H1 (cell line): ENCODE measurements around the gene FIP1L1. TPM values are rescaled to one million over a fixed set of nuclear protein-coding genes. Genes with fewer than 3 reads are reported as not detected.

Experiments
- CTCF ChIA-PET: fragments of 300-600 bp; sonication (Branson Sonifier 250); formaldehyde crosslinking; loops from one replicate; lab custom pipeline; 2021; ENCODE audit not compliant: partially characterized antibody; lab: Charles Lee
- POLR2A ChIA-PET: fragments of 300-600 bp; sonication (Branson Sonifier 250); formaldehyde crosslinking; loops from one replicate; lab custom pipeline; 2021; ENCODE audit warnings: inconsistent platforms; ENCODE audit not compliant: partially characterized antibody; lab: Charles Lee
- DNase-seq, 2 experiments: peaks; one replicate each; pipeline versions ENCODE4 v3.0.0 to v3.0.0-alpha.2; 2010 to 2022; ENCODE audit warnings: low spot score in 2 of 2, low read depth in 1 of 2, mixed read lengths in 1 of 2
- FAIRE-seq: peaks from 2 replicates; lab custom pipeline; 2011; peaks lifted over from hg19 to GRCh38; lab: Jason Lieb, UNC
- H2AFZ ChIP-seq: 2 replicates; pipeline ENCODE4 v1.8.1; 2012; ENCODE audit warnings: low read length, inconsistent platforms
- H2AK5ac ChIP-seq: 2 replicates; pipeline ENCODE4 v1.6.1; 2013; ENCODE audit warnings: low read depth, low read length
- H2BK120ac ChIP-seq: replicated peaks from 2 replicates; pipeline ENCODE3; 2013; ENCODE audit warnings: low read depth, low read length, inconsistent platforms
- H2BK12ac ChIP-seq: 2 replicates; pipeline ENCODE4 v1.6.1; 2013; ENCODE audit warnings: low read depth, low read length
- H2BK15ac ChIP-seq: 2 replicates; pipeline ENCODE4 v1.6.1; 2013; ENCODE audit warnings: low read length
- H2BK20ac ChIP-seq: 2 replicates; pipeline ENCODE4 v1.6.1; 2013; ENCODE audit warnings: low read length
- H2BK5ac ChIP-seq: 2 replicates; pipeline ENCODE4 v1.6.1; 2013; ENCODE audit warnings: low read depth, low read length
- H3K14ac ChIP-seq: 2 replicates; pipeline ENCODE4 v1.6.1; 2013; ENCODE audit warnings: inconsistent platforms; ENCODE audit not compliant: insufficient read length
- H3K18ac ChIP-seq: 2 replicates; pipeline ENCODE4 v1.6.1; 2013; ENCODE audit warnings: low read length; ENCODE audit errors: extremely low read depth
- H3K23ac ChIP-seq: 2 replicates; pipeline ENCODE4 v1.6.1; 2013; ENCODE audit warnings: inconsistent platforms; ENCODE audit not compliant: insufficient read length
- H3K23me2 ChIP-seq: 2 replicates; pipeline ENCODE4 v1.6.1; 2013; ENCODE audit warnings: low read depth, low read length
- H3K27ac ChIP-seq: 2 replicates; pipeline ENCODE4 v1.6.1; 2011; ENCODE audit warnings: low read depth, low read length, inconsistent platforms
- H3K27me3 ChIP-seq, 4 experiments: replicated peaks in 1 of 4; 1 replicate in 1 of 4; 2 replicates in 3 of 4; pipeline versions ENCODE4 v1.6.1 to v1.8.1; 2011 to 2013; ENCODE audit warnings: low read length in 3 of 4, mild to moderate bottlenecking in 3 of 4, inconsistent platforms in 2 of 4, mixed read lengths in 2 of 4, moderate library complexity in 1 of 4; ENCODE audit not compliant: control insufficient read depth in 3 of 4, insufficient read depth in 3 of 4; ENCODE audit errors: extremely low read depth in 1 of 4
- H3K36me3 ChIP-seq, 4 experiments: 2 replicates each; pipeline versions ENCODE4 v1.6.1 to v1.8.1; 2011 to 2013; ENCODE audit warnings: mild to moderate bottlenecking in 4 of 4, low read length in 3 of 4, moderate library complexity in 2 of 4, control low read depth in 1 of 4, inconsistent platforms in 1 of 4; ENCODE audit not compliant: insufficient read depth in 4 of 4, control insufficient read depth in 2 of 4
- H3K4ac ChIP-seq: replicated peaks from 2 replicates; pipeline ENCODE3; 2013; ENCODE audit warnings: low read length, low read depth, mixed read lengths, inconsistent platforms; ENCODE audit not compliant: insufficient read length
- H3K4me1 ChIP-seq, 4 experiments: replicated peaks in 1 of 4; 1 replicate in 1 of 4; 2 replicates in 3 of 4; pipeline versions ENCODE4 v1.6.1 to v1.8.1; 2011 to 2013; ENCODE audit warnings: low read length in 3 of 4, inconsistent platforms in 2 of 4, mixed read lengths in 1 of 4; ENCODE audit not compliant: insufficient read depth in 4 of 4, control insufficient read depth in 3 of 4
- H3K4me2 ChIP-seq, 2 experiments: 2 replicates each; pipeline versions ENCODE4 v1.6.1 to v1.8.1; 2011 to 2013; ENCODE audit warnings: low read depth in 2 of 2, low read length in 2 of 2, control low read depth in 1 of 2, inconsistent platforms in 1 of 2, mild to moderate bottlenecking in 1 of 2; ENCODE audit not compliant: insufficient read depth in 1 of 2
- H3K4me3 ChIP-seq, 4 experiments: fragments of 200-600, 300-600 bp in 1 of 4; sonication (generic), shearing (Covaris generic), sonication (Bioruptor Twin) in 1 of 4; 2 replicates each; pipeline versions ENCODE4 v1.5.1 to v1.8.1; 2011 to 2016; ENCODE audit warnings: low read length in 4 of 4, low read depth in 3 of 4, control low read depth in 2 of 4, inconsistent platforms in 2 of 4, mild to moderate bottlenecking in 2 of 4, mixed read lengths in 1 of 4, moderate library complexity in 1 of 4; ENCODE audit not compliant: insufficient read depth in 2 of 4; ENCODE audit errors: extremely low read depth in 1 of 4
- H3K56ac ChIP-seq: replicated peaks from 2 replicates; pipeline ENCODE3; 2013; ENCODE audit warnings: low read depth, mild to moderate bottlenecking, mixed read lengths, low read length, inconsistent platforms; ENCODE audit not compliant: insufficient read length
- H3K79me1 ChIP-seq: 2 replicates; pipeline ENCODE4 v1.6.1; 2013; ENCODE audit warnings: low read depth, low read length, control low read depth
- H3K79me2 ChIP-seq, 2 experiments: 2 replicates each; pipeline versions ENCODE4 v1.6.1 to v1.8.1; 2012 to 2013; ENCODE audit warnings: low read length in 2 of 2, mild to moderate bottlenecking in 2 of 2, inconsistent platforms in 1 of 2; ENCODE audit not compliant: insufficient read depth in 2 of 2, control insufficient read depth in 1 of 2
- H3K9ac ChIP-seq, 4 experiments: replicated peaks in 1 of 4; 1 replicate in 1 of 4; 2 replicates in 3 of 4; pipeline versions ENCODE4 v1.6.1 to v1.8.1; 2011 to 2013; ENCODE audit warnings: low read depth in 3 of 4, low read length in 3 of 4, control low read depth in 2 of 4, mild to moderate bottlenecking in 2 of 4, moderate library complexity in 2 of 4, inconsistent platforms in 1 of 4; ENCODE audit errors: extremely low read depth in 1 of 4
- H3K9me3 ChIP-seq, 2 experiments: 2 replicates each; pipeline versions ENCODE4 v1.6.1 to v1.8.1; 2012 to 2013; ENCODE audit warnings: mild to moderate bottlenecking in 2 of 2, moderate library complexity in 2 of 2, control low read depth in 1 of 2, inconsistent platforms in 1 of 2, low read depth in 1 of 2, low read length in 1 of 2, mixed read lengths in 1 of 2; ENCODE audit not compliant: insufficient read depth in 2 of 2
- H4K20me1 ChIP-seq, 2 experiments: replicated peaks in 1 of 2; 2 replicates each; pipeline versions ENCODE3 to v1.8.1; 2011 to 2013; ENCODE audit warnings: inconsistent platforms in 2 of 2, low read length in 2 of 2, mild to moderate bottlenecking in 1 of 2; ENCODE audit not compliant: insufficient read depth in 2 of 2, control insufficient read depth in 1 of 2
- H4K5ac ChIP-seq: 2 replicates; pipeline ENCODE4 v1.6.1; 2013; ENCODE audit warnings: low read length, low read depth, mixed read lengths, inconsistent platforms; ENCODE audit not compliant: insufficient read length
- H4K8ac ChIP-seq: 2 replicates; pipeline ENCODE4 v1.8.0; 2013; ENCODE audit warnings: mild to moderate bottlenecking, moderate library complexity, low read length, inconsistent platforms; ENCODE audit not compliant: insufficient read depth; ENCODE audit errors: extremely low read depth
- H4K91ac ChIP-seq: replicated peaks from 2 replicates; pipeline ENCODE3; 2013; ENCODE audit warnings: low read length, mixed read lengths, inconsistent platforms; ENCODE audit not compliant: insufficient read length
- RXRA ChIP-seq: IDR thresholded peaks from 2 replicates; pipeline ENCODE4 v1.6.1; 2011; ENCODE audit warnings: low read depth, mild to moderate bottlenecking, low read length, moderate library complexity; ENCODE audit not compliant: insufficient read depth
- SUZ12 ChIP-seq: fragments of 200-600 bp; sonication (generic); IDR thresholded peaks from 2 replicates; pipeline ENCODE4 v1.6.1; 2012; ENCODE audit warnings: mild to moderate bottlenecking, inconsistent platforms, low read length, moderate library complexity, mixed read lengths
- WGBS, 2 experiments: shearing (Covaris generic) in 1 of 2; methylation state at CpG; one replicate each; pipeline versions ENCODE4 v1.1.6 to v1.1.7; 2013 to 2015; ENCODE audit warnings: low lambda C conversion rate in 2 of 2, mixed read lengths in 2 of 2, inconsistent platforms in 1 of 2, low coverage in 1 of 2, missing lambda C conversion rate in 1 of 2; ENCODE audit not compliant: insufficient replicate concordance in 2 of 2, insufficient coverage in 1 of 2, insufficient read length in 1 of 2; ENCODE audit errors: extremely low coverage in 1 of 2, missing lambda C conversion rate in 1 of 2; 5-methylcytosine and 5-hydroxymethylcytosine counted together
- polyA plus RNA-seq, 7 experiments: library from polyadenylated mRNA; depleted of rRNA in 3 of 7; stranded (reverse) in 5 of 7; unstranded in 2 of 7; fragments of >200 nt in 5 of 7; fragments of 200-250 nt in 2 of 7; gene quantifications; 1 replicate in 5 of 7; 2 replicates in 1 of 7; 4 replicates in 1 of 7; pipeline versions ENCODE4 v1.2.1 to v1.2.3, GENCODE V29; 2011 to 2013; ENCODE audit warnings: missing spikeins in 2 of 7, mixed read lengths in 2 of 7
- total RNA-seq: library from RNA; stranded (reverse); fragmentation: NEBNext Ultra II Directional; extraction: Animal tissue kit (Norgen Biotek cat#: 25700); gene quantifications from 2 replicates; pipeline ENCODE4 v1.2.1, GENCODE V29; 2021

Gene FIP1L1
- total and polyA plus RNA-seq, 2 of the 8 experiments (the other 6 are each of a cell fraction or from before 2014, with no cell fraction given) = 19.5 to 53.7 TPM

DNA sequence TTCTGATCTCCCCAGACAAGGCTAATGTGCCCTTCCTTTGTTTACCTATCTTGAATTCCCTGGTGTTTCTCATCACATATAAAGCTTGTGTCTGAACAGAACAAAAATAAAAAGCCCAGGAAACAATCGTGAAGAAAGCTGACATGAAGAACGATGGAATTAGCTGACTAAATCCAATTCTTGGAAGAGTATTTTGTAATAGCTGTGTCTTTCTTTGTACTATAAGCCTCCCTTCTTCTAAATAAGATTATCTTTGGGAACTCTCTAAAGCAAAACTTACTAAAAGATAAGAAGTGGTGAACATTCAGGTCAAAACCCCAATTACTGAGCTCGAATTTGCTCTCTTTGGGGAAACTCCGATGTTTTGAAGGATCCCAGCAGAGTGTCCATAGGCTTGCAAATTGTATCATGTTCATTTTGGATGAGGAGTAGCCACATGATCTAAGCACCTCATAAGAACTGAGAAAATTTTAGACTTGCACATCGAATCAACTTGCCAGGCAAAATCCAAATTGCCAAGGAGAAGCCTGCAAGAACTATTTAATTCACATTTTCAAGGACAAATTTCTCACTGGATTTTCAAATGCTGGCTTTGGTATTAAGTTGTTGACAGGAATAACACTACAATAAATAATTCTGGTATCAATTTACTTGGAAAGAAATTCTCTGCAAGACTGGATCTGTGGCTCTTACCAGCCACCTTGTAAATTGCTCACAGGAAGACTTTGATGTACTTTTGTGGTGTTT, 107.6 kb downstream of the FIP1L1 start:
- FAIRE-seq = no peak
- no peak overlapping the region for H3K4ac ChIP-seq
- 91% methylated on average over 5 of the region's 5 CpGs; no CpG with 5 or more reads in 1 of the 2 experiments for WGBS, 2 experiments

More for the DNA sequence above, 107.6 kb downstream of the FIP1L1 start:
- Histone ChIP-seq H3K4me2 (no peak overlapping the region), H4K8ac (no peak overlapping the region), H3K4me3 (no peak overlapping the region), H4K20me1 (no peaks in the 10 kb centered on the region), H3K79me1 (no peaks in the 10 kb centered on the region), H3K56ac (no peak overlapping the region), H2AK5ac (no peak overlapping the region), H2BK120ac (no peak overlapping the region), H3K23ac (no peak overlapping the region), H2BK12ac (no peak overlapping the region), H2BK15ac (no peak overlapping the region), H3K9ac (no peak overlapping the region), H3K27ac (no peak overlapping the region), H4K91ac (no peak overlapping the region), H4K5ac (no peak overlapping the region), H2BK5ac (no peak overlapping the region), H2AFZ (no peak overlapping the region), H3K79me2 (no peaks in the 10 kb centered on the region), H3K4me1 (peaks cover 0 to 2% (median 0%) of the 10 kb centered on the region in 4 experiments; a peak in 2 of 7 replicates), H3K36me3 (no peaks in the 10 kb centered on the region), H2BK20ac (no peak overlapping the region), H3K9me3 (no peaks in the 10 kb centered on the region), H3K18ac (no peak overlapping the region), H3K23me2 (no peaks in the 10 kb centered on the region), H3K27me3 (no peaks in the 10 kb centered on the region), H3K14ac (no peak overlapping the region)
- no peak for DNase-seq
- ChIA-PET CTCF (interaction anchor here (0.8 to 6.4 kb wide), 6 partner anchors 7 to 749 kb away, joined by 3 to 42 read pairs (median 7); no protein-coding TSS in a partner anchor), POLR2A (interaction anchor here (1.3 kb wide), 1 partner anchor 9 kb away, joined by 3 read pairs; no protein-coding TSS in a partner anchor)
- TF ChIP-seq SUZ12 = no peak
- no peak for TF ChIP-seq RXRA
